Renal cortex interstitium (tissue), 11 donors: ENCODE measurements around the gene CBX4. TPM values are rescaled to one million over a fixed set of nuclear protein-coding genes. Genes with fewer than 3 reads are reported as not detected.

Source experiments
- DNase-seq, 11 donors: peaks; one replicate each; pipeline ENCODE4 v3.0.0-alpha.2; 2013; ENCODE audit warnings: low read depth in 9 of 11, low spot score in 4 of 11; ENCODE audit errors: extremely low read depth in 1 of 11
- polyA plus RNA-seq, 3 donors: library from polyadenylated mRNA; unstranded; fragments of 120-200 nt; gene quantifications; one replicate each; pipeline ENCODE4 v1.2.1, GENCODE V29; 2013; ENCODE audit not compliant: insufficient read length in 3 of 3

The CBX4 gene
- polyA plus RNA-seq, 3 donors: 10.5 to 14.9 (median 13.8) TPM

DNA sequence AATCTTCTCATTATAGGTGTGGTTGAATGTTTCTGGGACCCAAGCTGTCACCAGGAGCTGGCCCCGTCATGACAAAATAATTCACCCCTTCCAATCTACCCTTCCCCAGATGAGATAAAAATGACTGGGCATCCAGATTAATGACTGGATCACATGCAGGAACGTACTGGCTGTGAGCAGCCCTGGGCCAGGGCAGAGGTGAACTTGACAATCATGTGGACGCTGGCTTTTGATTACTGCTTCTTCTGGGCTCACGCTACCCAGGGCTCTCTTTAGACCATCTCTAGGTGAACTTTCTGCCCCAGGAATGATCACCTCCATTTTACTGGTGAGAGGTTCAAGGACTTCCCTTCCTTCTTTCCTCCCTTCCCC lies 18.3 kb downstream of the CBX4 start:
- DNase-seq: no peak

DNA sequence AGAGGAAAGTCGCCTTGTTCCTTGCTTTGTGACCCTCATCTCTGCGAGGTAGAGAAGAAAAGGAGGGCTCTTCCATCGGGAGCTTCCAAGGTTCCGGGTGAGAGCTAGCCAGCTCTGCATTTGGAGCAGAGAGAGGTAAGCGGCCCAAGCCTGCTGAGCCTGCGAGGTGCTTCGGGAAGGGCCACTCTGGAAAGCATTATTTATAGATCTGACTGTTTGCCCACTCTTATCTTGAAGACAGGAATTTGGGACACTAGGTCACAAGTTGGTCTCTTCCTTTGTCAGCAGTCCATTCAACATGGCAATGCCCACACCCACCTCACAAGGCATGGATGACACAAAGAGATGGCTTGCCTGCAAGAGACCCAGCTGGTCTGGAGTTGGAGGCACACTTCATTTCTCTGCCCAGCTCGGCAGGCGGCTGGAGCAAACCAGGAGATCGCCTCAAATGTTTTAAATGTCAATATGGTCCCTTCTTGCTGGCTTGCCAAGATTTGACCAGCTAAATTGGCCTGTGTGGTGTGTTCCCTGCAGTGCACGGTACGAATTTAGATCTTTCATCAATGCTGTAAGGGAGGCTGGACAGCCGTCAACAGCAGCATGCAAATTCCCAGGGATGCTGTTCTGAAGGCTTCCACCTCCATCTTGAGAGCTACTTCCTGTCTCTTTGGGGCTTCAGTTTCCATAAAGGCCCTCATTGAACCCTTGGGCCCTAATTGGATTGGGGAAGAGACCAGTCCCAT lies 19.5 kb downstream of the CBX4 start:
- no peak for DNase-seq

DNA sequence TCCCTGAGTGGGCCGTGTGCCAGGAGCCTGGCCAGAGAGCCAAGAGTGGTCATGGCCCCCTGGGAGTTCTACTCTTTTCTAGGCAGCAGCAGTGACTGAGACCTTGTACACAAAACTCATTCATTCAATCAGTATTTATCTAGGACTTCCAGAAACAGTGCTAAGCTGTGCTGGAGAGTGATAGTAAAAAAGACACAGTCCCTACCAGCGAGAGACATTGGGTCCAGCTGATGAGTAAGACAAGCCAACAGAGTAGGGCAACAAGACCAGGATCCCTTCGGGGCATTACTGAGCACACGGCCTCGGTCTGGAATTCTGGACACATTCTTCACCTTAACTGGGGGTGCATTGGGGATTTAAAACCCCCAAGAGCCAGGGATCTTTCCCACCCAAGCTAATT lies 20.2 kb downstream of the CBX4 start:
- DNase-seq: no peak

DNA sequence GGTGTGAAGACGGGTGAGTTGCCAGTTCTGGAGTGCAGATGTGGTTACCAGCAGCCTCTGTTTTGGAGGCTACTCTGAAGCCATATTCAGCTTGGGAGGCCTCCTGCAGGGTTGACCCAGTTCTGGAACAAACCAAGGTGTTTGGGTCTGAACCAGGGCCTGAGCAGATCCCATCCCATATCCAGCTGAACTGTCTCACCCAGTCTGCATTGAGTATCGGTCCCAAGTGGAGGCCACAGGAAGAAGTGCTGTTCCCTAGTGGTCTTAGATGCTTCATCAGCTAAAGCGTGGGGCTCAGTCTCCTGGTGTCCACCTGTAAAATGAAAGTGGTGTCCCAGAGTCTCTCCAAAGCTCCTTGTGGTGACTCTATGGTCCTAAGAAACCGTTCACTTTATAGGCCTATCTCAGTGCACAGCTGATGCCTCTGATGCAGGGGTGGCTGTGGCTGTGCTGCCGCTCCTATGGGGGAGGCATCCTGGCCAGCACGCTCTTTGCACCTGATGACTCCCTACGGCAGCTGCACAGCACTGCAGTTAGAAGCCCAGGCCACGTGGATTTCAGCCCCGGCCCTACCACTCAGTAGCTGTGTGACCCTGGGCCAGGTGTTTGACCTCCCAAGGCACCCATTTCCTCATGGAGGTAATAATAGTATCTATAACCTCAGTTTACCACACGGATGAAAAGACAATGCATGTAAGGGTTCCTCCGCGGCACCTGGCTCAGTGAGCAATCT lies 21.0 kb downstream of the CBX4 start:
- DNase-seq: no peak

DNA sequence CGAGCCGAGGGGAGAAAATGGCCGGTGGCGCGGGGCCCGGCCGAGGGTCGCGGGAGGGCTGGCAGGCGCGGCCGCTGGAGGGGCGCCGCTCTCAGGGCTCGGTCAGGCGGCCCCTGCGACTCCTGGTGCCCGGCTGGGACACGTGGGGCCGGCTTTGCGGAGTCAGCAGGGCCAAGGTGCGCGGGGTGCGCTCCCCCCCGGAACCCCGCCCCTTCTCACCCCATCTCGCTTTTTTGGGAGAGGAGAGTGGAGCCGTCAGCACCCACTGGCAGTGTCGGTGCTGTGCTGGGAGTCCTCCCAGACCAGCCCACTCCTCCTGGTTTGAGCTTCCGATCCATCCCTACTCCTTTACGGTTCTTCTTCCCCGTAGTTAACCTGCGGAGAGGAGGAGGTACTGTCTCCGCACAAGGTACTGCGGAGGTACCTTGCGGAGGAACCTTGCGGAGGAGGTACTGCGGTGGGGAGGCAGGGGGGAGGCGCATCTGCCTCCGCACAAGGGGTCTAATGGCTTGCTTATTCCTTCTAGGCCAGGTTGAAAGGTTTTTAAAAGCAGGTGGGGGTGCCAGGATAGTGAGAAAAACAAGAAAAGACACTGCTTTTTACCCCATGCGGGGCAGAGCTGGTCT lies 23.3 kb downstream of the CBX4 start:
- DNase-seq: no peak

DNA sequence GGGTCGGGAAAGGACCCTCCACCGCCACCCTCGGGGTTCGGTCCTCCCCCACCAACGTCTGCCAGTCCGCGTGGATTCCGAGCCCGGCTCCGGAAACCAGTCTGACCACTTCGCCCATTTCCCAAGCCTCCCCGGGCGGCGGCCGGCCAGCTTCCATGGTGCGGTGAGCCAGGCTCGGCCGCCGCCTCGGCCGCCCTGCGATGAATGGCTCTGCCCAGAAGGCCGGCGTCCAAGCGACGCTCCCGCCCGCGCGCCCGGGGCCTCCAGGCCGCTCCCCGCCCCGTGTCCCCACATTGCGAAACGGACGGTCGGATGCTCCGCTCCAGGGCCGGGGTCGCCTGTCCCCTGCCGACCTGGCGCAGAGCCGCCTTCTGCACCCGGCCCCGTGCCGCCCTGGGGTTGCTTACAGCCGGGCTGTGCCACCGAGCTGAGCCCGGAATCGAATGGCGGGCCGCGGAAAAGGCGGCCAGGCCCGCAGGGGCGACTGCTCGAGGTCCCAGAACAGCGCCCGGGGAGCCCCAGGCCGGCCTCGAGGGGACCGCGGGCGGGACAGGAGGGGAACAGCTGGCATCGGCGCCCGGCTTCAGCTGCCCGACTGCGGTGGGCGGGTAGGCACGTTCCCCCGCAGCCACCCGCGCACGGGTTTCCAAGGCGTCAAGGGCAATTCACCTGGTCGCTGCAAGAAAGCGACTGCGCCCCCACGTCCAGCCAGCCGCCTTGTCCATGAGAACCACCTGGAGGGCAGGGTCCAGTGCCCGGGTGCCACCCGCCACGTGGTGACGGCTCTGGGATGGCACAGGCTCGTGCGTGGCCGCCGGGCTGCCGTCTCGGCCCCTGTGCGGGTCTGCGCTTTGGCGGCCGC lies 24.0 kb downstream of the CBX4 start:
- DNase-seq: no peak

DNA sequence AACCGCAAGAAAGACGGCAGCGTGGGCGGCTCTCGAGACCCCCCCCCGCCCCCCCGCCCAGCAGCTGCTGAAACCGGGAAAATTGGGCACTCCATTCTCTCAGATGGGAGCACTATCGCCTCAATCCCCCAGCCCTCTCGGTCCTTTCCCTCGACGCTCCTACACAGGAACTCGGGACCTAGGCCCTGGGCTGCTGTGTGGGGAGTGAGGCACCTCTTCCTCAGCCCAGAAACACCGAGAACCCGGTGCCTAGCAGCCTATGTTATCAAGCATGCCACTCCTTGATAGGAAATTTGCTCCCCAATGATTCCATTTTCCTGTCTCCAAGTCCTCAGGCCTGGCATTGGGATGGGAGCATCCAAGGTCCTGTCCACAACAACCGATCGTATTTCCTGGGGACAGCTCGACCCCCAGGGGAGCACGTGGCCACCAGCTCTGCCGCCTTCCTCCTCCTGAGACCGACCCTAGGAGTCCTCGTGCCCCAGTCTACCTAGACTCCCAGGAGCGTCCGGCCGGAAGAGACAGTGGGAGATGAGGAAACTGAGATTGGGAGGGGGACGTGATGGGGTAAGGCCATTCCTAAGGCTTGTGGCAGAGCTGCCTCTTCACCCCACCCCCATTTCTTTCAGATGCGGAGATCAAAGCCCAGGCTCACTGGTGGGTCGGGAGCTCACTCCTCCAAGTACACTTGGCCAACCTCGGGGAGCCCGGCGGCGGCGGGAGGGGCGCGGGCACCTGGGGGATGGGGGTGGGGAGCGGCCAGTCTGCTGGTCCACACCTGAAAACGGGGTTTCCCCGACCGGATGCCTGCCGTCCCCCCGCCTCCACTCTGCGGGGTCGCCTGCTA lies 24.9 kb downstream of the CBX4 start:
- DNase-seq: no peak

DNA sequence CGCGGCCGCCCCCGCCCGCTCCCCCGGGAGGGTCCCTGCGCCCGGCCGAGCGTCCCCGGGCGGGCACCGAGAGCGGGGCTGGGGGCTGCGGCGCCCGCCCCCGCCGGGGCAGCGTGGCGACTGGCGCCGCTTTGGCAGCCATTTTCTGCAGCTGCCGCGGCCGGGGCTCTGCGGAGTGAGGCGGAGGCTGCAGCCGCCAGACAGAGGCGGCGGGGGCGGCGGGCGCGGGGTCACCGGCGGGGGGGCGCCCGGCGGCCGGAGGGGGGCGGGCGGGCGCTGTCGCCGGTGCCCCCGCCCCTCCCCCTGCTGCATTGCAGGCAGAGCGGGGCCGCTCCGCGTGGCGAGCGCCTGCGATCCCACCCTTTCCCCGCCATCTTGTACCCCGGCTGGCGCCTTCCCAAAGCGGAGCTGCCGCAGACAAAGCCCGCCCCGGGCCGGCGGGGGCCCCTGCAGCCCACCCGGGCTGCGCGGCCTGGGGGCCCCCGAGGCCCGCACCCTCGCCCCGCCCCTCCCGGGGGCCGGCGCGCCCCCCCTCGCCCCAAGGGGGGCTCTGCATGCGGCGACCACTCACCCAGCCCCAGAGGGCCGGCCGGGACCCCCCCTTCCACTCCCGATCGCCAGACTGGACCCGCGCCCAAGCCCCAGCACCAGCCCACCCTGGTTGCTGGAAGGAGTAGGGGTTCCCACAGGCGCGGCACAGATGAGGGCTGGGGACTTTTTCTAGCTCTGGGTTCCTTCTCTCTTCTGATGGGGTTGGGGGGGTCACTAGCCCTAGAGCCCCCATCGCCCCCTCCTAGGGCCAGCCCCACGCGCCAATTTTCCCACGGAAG lies 25.7 kb downstream of the CBX4 start:
- no peak for DNase-seq

DNA sequence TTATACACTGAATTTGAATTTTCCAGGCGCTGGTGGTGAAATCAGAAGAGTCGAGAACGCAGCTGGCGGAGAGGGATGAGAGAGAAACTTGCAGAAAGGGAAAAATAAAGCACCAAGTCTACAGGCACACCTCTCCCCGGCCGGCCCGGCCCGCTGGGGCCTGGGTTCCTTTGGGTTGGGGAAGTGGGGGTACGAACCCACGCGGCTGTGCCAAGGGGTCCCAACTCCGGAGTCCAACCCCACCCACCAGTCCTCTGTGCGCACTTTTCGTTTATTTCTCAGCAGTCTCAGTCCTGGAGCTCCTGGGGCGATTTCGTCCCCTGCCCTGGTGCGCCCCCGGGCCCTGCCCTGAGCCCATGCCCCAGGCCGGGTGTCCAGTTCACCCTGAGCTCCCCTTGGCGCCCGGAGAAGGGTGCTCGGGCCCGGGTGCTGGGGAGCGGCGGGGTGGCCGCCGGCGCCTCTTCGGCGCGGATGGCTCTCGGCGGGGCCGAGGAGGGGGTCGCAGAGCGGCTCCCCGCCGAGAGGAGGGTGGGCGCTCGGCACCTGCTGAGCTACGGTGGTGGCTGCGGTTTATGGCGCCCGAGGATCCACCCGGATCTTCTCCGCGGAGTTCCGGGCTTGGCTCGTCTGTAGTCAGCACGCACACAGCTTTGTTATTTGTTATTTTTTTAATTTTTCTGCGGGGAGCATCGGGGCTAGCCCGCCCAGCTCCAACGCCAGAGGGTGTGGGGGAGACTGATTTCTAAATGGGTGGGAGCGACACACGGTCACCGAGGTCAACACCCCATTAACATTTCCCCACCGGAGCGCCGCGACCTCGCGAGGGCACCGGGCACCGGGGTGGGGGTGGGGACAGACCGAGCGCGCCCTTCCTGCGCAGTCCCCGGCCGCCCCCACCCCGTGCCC lies 26.6 kb downstream of the CBX4 start:
- DNase-seq: no peak

DNA sequence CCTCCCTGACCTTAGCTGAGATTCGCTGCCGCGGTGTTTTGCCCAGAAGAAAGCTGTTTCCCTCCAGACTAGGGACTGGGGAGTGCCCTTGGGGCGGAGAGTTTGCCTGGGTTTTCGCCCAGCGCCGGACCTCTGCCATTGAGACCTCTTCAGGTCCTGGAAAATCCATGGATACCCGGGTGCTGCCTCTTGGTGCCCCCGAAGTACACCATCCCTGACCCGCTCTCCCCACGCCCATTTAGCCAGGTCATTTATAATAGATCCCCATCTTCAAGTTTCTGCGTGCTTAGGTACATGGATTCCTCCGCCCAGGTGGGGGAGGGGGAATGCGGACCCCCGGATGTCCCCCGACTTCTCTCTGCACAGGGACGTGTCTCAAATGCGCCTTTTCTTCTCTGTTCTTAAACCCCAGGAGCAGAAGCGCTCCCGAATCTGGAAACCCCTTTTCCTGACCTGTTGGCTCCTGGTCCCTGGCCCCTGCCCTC lies 27.3 kb downstream of the CBX4 start:
- no peak for DNase-seq

DNA sequence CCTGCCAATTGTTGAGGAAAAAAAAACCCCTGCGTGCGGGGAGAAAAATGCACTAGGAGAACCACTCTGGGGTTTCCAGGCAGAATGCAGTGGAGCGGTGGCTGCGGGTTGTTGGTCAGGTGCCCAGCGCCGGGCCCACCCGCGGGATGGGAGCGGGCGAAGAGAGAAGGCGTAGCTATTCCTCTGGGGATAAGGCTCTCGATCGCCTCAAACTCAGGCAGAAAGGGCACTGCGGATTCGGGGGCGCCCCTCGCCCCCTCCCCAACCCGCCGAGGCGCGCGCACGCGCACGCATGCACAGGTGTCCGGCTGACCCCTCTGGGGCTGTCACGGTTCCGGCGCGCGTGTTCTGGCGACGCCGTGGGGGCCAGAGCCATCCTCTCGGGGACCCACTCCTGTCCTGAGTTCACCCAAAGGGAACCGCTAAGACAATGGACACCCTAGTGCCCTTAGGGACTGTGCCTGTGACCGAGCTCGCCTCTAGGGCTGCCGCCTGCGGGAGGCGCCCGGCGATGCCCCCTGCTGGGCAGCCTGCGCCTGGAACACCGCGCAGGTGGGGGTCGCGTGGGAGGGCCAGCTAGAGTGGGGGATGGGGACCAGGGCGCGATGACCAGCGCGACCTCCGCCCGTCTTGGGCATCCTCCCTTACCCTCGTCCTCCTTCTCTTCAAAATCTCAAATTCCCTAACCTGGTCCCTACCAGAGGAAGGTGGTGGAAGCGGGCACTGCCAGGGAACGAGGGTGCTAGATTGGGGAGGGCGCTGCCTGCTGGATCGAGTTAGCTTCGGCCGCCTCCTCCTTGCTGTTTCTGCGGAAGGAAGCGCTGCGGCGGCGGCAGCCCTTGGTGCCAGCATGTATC lies 28.0 kb downstream of the CBX4 start:
- DNase-seq: no peak

DNA sequence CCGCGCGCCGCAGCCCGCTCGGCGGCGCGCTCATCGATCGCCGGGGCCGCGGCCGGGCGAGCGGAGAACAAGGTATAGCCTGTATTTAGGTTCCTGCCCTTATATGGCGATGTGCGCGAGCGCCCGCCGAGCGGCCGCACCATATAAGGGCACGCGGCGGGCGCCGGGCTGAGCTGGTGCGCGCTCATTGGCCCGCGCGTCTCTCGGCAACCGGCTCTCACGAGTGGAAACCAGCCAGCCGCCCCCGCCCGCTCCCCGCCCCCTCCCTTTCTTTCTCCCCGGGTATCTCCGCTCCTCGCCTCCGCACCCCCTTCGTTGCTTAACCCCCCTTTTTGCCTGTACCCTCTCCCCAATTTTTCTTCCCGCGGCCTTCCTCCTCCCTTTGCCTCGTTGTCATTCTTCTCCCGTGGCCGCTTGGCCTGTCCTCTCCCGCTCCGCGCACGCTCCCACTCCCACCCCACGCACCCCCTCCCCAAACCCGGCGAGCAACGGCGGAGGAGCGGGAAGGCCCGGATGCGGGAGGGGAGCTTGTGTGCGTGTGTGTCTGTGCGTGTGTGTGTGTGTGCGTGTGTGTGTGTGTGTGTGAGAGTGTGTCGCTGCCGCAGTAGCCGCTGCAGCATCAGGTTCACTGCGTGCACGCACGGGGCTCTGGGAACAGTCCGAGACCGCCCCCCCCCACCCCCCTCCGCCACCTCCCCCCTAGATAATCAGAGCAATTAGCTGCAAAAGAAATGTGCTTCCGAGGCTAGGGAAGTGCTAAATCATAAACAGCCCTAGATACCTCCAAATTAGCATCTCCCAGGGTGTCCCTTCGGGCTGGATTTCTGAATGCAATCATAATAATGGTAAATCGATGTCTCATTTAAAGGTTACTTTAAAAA lies 28.9 kb downstream of the CBX4 start:
- peak in 1 of 11 donors; percentile 73 for DNase-seq

DNA sequence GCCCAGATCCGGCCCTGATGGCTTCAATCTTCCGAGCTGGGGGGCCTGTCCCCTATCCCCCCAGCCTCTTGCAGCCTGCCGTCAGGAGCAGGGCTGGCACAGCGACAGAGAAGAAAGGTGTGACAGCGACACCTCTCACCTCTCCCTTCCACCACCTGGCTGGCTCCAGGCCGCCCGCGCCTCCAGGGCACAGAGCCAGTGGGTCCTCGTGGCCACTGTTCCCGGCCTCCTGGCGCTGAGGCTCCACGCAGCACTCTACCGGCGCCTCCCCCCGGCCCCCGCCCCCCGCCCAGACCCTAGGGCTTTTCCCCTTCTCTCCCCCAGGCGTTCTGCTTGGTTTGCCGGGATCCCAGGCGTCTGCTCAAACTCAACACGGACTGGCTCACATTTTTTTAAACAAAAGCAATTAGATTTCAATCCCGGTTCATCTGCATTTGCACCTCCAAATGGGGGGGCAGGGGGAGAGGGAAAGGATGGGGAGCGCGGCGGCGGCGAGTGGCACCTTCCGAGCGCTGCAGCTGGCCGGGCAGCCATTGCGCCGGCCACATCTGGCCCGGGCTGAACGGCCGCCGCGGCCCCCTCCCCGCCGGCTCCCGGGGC lies 29.6 kb downstream of the CBX4 start:
- no peak for DNase-seq

DNA sequence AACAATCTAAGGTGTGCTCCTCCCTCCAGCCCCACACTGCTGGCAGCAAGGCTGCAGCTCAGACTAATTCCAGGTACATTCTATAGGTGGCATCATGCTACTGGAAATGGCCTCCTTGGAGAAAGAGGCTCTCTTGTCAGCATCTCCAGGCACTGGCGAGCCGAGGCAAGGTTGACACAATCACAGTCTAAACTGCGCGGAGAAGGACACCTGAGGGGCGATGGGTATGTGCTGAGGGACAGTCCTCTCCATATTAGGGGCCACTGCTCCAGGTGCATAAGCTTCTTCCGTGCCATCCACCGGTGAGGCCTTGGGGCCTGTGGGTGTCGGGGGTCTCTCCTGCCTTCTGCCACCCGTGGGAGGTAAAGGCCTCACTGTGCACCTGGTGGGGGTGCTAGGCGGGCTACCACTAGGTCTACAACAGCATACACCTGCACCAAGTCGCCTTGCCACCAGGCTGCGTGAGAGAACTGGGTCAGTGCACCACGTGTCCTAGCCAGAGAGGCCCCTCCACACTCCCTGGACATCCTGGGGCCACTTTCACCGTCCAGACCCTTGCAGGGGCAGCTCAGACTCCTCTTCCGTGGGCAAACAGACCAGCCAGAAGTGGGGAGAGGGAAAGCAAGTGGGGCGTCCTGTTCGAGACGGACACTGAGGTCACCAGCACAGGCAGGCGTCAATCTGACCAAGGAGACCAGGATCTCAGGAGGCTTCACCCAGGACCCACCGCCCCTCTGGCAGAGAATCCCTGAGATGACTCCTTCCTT lies 30.3 kb downstream of the CBX4 start:
- DNase-seq: no peak
